ENCODE data around the gene PAX8.

Gene PAX8

DNA sequence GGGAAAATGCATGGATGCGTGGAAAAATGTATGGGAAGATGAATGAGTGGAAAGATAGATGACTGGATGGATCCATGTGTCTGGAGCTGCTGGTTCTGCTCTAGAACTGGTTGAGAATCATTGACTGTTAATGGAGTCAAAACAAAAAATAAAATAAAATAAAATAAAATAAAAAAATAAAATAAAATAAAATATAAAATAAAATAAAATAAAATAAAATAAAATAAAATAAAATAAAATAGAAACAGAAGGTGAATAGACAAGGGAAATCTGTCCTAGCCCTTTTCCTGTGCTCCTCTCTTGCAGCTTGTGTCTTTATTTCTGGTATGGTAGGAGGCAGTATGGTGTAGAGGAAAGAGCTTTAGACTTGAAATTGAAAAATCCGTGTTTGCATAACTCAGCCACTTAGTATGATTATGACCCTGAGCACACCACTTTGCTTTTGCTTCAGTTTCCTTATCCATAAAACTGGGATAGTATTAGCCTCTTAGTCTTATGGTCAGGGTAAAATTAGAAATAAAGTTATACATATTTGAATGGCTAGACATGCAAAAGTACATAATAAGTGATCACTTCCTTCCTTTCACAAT is 54.0 kb downstream of the PAX8 start:
- no peak for DNase-seq (ENCODE audit: insufficient read length, low spot score)
- no peak for FAIRE-seq

GRCh38 chr2:113223813-113224212 is 54.9 kb downstream of the PAX8 start:
- FAIRE-seq, result no peak
- no peak for DNase-seq (ENCODE audit: insufficient read length, low spot score)

DNA sequence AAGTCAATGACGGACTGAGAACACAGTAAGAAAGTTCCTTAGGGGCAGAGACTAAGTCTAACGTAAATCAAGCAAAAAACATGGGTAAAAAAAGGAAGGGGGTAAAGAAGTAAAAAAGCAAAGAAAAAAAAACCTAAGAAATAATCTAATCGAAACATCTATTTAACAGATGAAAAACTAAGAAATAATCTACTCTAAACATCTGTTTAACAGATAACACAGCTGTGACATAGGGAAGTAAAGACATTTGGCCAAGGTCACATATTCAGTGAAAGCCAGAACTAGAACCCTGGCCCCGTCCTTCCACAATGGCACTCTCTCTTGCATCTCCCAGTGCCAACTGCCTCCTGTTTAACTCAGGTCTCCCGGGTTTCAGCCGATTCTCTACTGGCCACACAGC is 56.9 kb downstream of the PAX8 start:
- FAIRE-seq (no peak), DNase-seq (ENCODE audit: insufficient read length, low spot score) (no peak)

GRCh38 chr2:113220970-113221708 is 57.6 kb downstream of the PAX8 start:
- no peak for DNase-seq (ENCODE audit: insufficient read length, low spot score)
- no peak for FAIRE-seq

GRCh38 chr2:113219889-113220641 is 58.7 kb downstream of the PAX8 start:
- no peak for FAIRE-seq
- no peak for DNase-seq (ENCODE audit: insufficient read length, low spot score)

DNA sequence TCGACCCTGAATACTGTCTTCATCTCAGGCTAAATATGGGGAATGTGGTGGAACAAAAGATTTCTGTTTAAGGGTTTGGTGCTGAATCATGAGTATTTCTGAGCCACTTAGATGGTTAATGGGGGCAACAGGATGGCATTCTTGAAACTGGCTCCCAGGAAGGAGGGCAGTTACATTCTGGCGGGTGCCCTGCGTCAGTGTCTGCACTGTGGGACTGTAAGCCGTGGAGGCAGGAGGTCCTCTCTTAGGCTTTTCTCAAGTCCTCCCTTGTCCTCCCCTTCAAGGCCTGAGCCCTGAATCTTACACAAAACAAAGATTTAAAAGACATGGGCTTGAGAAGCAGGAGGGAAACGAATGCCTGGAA is 59.2 kb downstream of the PAX8 start:
- FAIRE-seq (peak; percentile 48), DNase-seq (ENCODE audit: insufficient read length, low spot score) (no peak)

DNA sequence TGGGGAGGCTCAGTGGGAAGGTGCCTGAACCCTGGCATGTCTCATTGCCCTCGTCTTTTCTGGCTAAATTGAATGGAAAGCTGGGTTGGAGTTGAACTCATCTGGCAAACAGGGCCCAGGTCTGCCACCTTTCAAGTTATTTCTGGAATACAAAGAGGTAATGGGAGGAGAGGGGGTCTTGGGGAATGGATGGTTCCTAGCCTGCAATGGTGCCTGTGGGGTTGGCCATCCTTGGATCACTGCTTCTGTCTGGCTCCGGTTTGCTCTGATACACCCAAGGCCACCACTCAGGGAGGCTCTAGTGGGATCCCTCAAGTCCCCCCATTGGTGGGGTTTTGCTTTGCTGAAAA is 59.7 kb downstream of the PAX8 start:
- FAIRE-seq (no peak), DNase-seq (ENCODE audit: insufficient read length, low spot score) (no peak)

DNA sequence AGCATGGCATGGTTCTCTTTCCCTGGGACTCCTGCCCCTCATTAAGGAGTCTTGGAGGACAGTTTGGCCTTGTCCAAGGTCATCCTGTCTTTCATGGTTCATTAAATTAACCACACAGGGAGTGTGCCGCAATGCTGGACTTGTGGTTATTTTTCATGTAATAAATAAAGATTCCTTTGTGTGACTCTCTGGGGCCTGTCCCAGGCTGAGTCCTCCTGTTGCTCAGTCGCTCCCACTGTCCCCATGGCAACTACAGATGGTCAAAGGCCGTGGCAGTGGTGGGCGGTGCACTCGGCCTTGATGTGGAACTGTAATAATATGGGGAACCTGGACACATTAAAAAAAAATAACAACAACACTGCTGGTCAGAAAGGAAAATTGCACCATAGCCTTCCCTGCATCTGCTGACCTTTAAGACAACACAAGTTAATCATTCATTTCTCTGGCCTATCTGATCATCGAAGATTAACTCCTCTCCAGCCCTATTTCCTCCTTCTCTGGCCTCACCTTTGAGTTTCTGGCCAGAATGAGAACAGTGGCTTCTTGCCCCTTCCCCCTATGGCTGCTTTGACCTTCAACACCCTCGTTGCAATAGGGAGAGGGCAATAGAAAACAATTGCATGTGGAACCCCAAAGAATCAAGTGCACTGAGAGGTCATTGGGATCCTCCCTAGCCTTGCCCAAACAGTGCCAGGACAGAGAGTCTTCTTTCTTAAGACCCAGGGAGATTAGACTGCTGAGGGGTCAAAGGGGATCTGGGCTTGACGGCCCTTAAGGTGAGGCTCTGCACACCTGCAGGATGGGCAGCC is 60.2 kb downstream of the PAX8 start:
- DNase-seq (ENCODE audit: insufficient read length, low spot score), result peak; percentile 54
- FAIRE-seq, result peak; percentile 92

DNA sequence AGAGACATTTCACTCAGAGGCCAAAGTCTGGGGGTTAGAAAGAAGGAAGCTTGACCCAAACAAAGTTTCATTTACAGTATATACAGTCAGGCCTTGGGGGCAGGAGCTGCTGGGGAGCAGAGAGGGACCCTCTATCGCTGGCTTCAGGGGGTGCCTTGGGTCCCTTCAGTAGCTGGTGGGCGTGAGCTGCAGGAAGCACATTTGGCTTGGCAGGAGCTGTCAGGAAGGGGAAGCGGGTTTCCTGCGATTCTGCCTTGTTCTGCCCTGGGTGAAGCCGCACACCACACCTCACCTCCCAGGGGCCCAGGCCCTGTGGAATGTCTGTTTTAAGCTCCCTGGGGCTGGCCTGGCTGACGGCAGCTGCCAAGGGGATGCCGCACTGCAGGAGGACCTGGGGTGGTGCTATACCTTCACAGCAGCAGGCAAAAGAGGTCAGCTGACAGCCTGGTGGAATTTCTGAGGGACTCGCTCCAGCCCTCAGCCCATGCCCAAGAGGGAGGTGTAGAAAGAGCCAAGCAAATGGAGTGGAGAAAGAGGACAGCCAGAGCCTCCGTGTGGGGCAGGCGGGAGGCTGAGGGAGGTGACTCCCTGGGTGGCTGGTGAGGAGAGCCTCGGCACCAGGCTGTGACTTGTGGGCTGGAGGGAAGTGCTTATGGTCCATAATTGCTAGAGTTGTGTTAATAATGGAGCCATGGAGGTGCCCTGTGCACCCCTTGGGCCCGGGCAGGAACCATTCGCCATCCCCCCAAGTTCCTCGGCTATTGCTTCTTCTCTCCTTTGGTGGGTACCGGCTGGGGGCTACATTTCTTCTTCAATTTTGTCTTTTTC is 61.1 kb downstream of the PAX8 start:
- FAIRE-seq, result peak; percentile 54
- DNase-seq (ENCODE audit: insufficient read length, low spot score), result no peak

DNA sequence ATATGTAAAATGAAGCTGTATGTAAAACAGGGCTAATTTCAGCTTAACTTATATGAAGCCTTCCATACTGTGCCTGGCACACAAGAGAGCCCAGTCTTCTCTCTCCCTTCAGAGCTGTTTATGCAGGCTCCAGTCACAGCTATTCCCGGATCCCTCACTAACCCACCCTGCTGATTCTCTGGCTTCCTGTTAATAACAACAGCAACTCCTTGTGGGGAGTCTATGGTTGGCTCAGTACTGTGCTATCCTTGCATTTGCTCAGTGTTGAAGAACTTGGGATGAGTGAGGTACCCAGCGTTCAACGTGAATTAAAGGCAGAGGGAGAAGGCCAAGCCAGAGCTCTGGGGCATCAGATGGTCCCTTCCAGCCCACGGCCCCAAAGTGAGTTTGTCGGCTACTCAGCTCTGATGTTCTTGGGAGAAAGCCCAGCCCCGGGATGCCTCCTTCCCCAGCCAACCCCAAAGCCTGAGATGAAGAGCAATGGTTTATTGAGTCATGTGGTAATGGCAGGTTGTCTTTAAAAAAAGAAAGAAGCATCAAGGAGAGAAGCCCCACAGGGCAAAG is 61.7 kb downstream of the PAX8 start:
- FAIRE-seq, result no peak
- no peak for DNase-seq (ENCODE audit: insufficient read length, low spot score)

GRCh38 chr2:113216321-113216720 is 62.4 kb downstream of the PAX8 start:
- DNase-seq (ENCODE audit: insufficient read length, low spot score), result no peak
- FAIRE-seq, result no peak

- DNase-seq (ENCODE audit: insufficient read length, low spot score) (no peak), FAIRE-seq (no peak)
Measured at GRCh38 chr2:113215056-113215455, 63.7 kb downstream of the PAX8 start.

DNA sequence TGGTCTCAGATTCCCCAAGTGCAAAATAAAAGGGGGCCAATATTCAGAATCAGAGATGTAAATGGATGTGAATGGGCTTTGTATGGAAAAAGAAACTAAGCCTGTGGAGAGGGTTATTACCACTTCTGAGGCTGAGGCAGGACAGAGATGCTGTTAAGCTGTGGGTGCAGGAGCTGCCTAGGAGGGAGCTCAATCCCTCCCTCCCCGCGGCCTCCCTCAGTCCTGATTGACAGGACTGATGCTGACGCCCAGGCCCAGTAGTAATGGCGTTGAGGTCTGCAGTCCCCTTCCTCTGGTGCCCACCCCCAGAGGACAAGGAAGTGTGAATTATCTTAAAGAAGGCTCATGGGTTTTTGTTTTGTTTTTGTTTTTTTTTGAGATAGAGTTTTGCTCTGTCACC is 64.6 kb downstream of the PAX8 start:
- no peak for DNase-seq (ENCODE audit: insufficient read length, low spot score)
- no peak for FAIRE-seq

GRCh38 chr2:113213061-113213930 is 65.4 kb downstream of the PAX8 start:
- no peak for FAIRE-seq
- no peak for DNase-seq (ENCODE audit: insufficient read length, low spot score)

GRCh38 chr2:113212245-113213060 is 66.3 kb downstream of the PAX8 start:
- DNase-seq (ENCODE audit: insufficient read length, low spot score), result no peak
- FAIRE-seq, result no peak

- DNase-seq (ENCODE audit: insufficient read length, low spot score) (no peak), FAIRE-seq (no peak)
Measured at GRCh38 chr2:113211226-113212105, 67.3 kb downstream of the PAX8 start.

DNA sequence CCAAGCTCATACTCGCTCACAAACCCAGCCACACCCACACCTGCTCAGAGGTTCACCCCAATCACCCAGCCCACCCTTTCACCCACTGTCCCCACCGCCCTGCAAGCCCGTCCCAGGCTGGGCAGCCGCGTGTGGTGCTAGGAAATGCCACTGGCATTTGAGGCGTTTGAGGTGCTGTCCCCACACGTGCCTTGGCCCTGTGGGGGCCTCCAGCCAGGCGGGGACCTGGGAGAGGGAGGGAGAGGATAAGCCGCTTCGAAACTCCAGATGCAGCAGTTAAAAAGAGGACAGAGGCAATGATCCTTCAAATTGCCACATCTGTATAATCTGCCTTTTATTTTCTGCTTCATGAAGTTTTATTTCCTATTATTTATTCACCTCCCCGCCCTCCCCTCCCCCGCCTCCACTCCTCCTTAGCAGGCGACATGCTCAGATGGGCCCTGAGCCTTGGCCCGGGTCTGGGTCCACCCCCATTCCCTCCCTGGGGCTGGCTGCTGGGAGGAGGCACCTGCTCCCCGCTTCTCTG is 69.0 kb downstream of the PAX8 start:
- FAIRE-seq (no peak), DNase-seq (ENCODE audit: insufficient read length, low spot score) (no peak)

Data from GM19239 (cell line).